ENCODE results near the gene KPNA6. TPM values are rescaled to one million over a fixed set of nuclear protein-coding genes. Genes with fewer than 3 reads are reported as not detected.

KPNA6 gene
- total RNA-seq, 3 donors from 2014 or later (not counting 1 experiment from before 2014, with no cell fraction given): 48.6 to 59.0 (median 52.8) TPM

GRCh38 chr1:32179193-32179442, 71.3 kb downstream of the KPNA6 start:
- WGBS (ENCODE audit: insufficient coverage): 36% methylated on average over 7 of the region's 7 CpGs
- DNase-seq (no peak), ATAC-seq (no peak)
- Histone ChIP-seq H3K4me1 (ENCODE audit: control insufficient read depth, insufficient read depth, low read length) (peaks cover 28% of the 10 kb centered on the region), H3K36me3 (ENCODE audit: control insufficient read depth, insufficient read depth, low read length) (peaks cover 2% of the 10 kb centered on the region), H3K27ac (ENCODE audit: low read length) (peak overlapping the region; percentile 80), H3K4me3 (ENCODE audit: low read length) (peak overlapping the region; percentile 70), H3K9me3 (ENCODE audit: control insufficient read depth, insufficient read depth, low read length) (no peaks in the 10 kb centered on the region), H3K27me3 (ENCODE audit: control insufficient read depth, insufficient read depth, low read length) (no peaks in the 10 kb centered on the region)
- H3K4me3 Mint-ChIP-seq: peak overlapping the region; percentile 95
- intact Hi-C loops (cut with micrococcal nuclease): loop anchor here (1.0 to 5.0 kb wide), 3 partner anchors 22 to 72 kb away; partner anchors contain the start of genes EIF3I, KPNA6 and TMEM234
- H3K9me3 Mint-ChIP-seq: no peaks in the 10 kb centered on the region
- TF ChIP-seq CTCF (IDR thresholded peaks at IDR 0.05): no peak
- no peaks in the 10 kb centered on the region for H3K36me3 Mint-ChIP-seq
- peak overlapping the region; percentile 95 to 98 for H3K27ac Mint-ChIP-seq
- no peaks in the 10 kb centered on the region for H3K27me3 Mint-ChIP-seq (ENCODE audit: low read depth in 2 of 2)
- H3K4me1 Mint-ChIP-seq: peaks cover 35 to 38% of the 10 kb centered on the region in 2 donors

- peak within 1 kb of the TSS; percentile 95 to 98 for H3K27ac Mint-ChIP-seq
- Histone ChIP-seq H3K27ac (ENCODE audit: low read length) (peak within 1 kb of the TSS; percentile 80), H3K36me3 (ENCODE audit: control insufficient read depth, insufficient read depth, low read length) (peaks cover 7% of the 10 kb centered on the region), H3K27me3 (ENCODE audit: control insufficient read depth, insufficient read depth, low read length) (no peaks in the 10 kb centered on the region), H3K4me3 (ENCODE audit: low read length) (peak within 1 kb of the TSS; percentile 70), H3K4me1 (ENCODE audit: control insufficient read depth, insufficient read depth, low read length) (peaks cover 28% of the 10 kb centered on the region), H3K9me3 (ENCODE audit: control insufficient read depth, insufficient read depth, low read length) (no peaks in the 10 kb centered on the region)
- TF ChIP-seq CTCF (IDR thresholded peaks at IDR 0.05): no peak
- H3K4me1 Mint-ChIP-seq: peaks cover 35 to 43% of the 10 kb centered on the region in 2 donors
- whole genome bisulfite sequencing (ENCODE audit: insufficient coverage): under 1% methylated on average over 79 of the region's 79 CpGs
- intact Hi-C loops (cut with micrococcal nuclease): loop anchor here (1.0 to 5.0 kb wide), 3 partner anchors 22 to 72 kb away; partner anchors contain the start of genes EIF3I, KPNA6 and TMEM234
- no peaks in the 10 kb centered on the region for H3K36me3 Mint-ChIP-seq
- H3K9me3 Mint-ChIP-seq: no peaks in the 10 kb centered on the region
- peak within 1 kb of the TSS; percentile 95 for H3K4me3 Mint-ChIP-seq
- no peaks in the 10 kb centered on the region for H3K27me3 Mint-ChIP-seq (ENCODE audit: low read depth in 2 of 2)
- DNase-seq: peak; percentile 87 to 92
- peak; percentile 86 to 93 (median 88) for ATAC-seq
These were observed 71.8 kb downstream of the KPNA6 start, which contains the start of gene TXLNA for GRCh38 chr1:32179443-32180185. Gene TXLNA, plus strand, starts transcription at chr1:32179675. Its CDS starts 671 bp downstream, at chr1:32180346.

GRCh38 chr1:32180186-32181060, 72.6 kb downstream of the KPNA6 start:
- intact Hi-C loops (cut with micrococcal nuclease): no loop called here

More at GRCh38 chr1:32180186-32181060, 72.6 kb downstream of the KPNA6 start:
- no peak for TF ChIP-seq CTCF (IDR thresholded peaks at IDR 0.05)
- Mint-ChIP-seq H3K4me1 (peaks cover 40 to 49% of the 10 kb centered on the region in 2 donors), H3K36me3 (no peaks in the 10 kb centered on the region), H3K4me3 (peak overlapping the region; percentile 95), H3K27me3 (ENCODE audit: low read depth in 2 of 2) (no peaks in the 10 kb centered on the region), H3K9me3 (no peaks in the 10 kb centered on the region), H3K27ac (peak overlapping the region; percentile 95 to 98)
- WGBS (ENCODE audit: insufficient coverage): 8% methylated on average over 35 of the region's 36 CpGs
- peak overlapping the region; percentile 80 for H3K27ac ChIP-seq (ENCODE audit: low read length)
- peak overlapping the region; percentile 70 for H3K4me3 ChIP-seq (ENCODE audit: low read length)
- DNase-seq: peak; percentile 26 to 48
- ATAC-seq: peak in 2 of 3 donors; percentile 10 to 18
- H3K36me3 ChIP-seq (ENCODE audit: control insufficient read depth, insufficient read depth, low read length): peaks cover 13% of the 10 kb centered on the region
- no peaks in the 10 kb centered on the region for H3K9me3 ChIP-seq (ENCODE audit: control insufficient read depth, insufficient read depth, low read length)
- H3K27me3 ChIP-seq (ENCODE audit: control insufficient read depth, insufficient read depth, low read length): no peaks in the 10 kb centered on the region
- H3K4me1 ChIP-seq (ENCODE audit: control insufficient read depth, insufficient read depth, low read length): peaks cover 28% of the 10 kb centered on the region

Measured in natural killer cell (primary cell).